T-helper 1 cell treated with Interleukin-12 subunit alpha and Interleukin-12 subunit beta and Interleukin-4 antibody, amounts not matched to agents 30 μg/mL and 1 μg/mL, for 36 hours (primary cell): ENCODE data around the gene TMC6.
"Not testable (repeated sequence)": the region's sequence is repeated elsewhere in the genome, so short reads cannot be mapped to it uniquely, and the experiment has no call there.

Source experiments
- H3K27ac Mint-ChIP-seq: one replicate; pipeline ENCODE4 v1.8.0; 2021; ENCODE audit warnings: mild to moderate bottlenecking, mixed read lengths
- H3K27me3 Mint-ChIP-seq: one replicate; pipeline ENCODE4 v1.8.0; 2021; ENCODE audit warnings: low read depth, mixed read lengths
- H3K36me3 Mint-ChIP-seq: one replicate; pipeline ENCODE4 v1.8.0; 2021; ENCODE audit warnings: low read depth, mixed read lengths
- H3K4me1 Mint-ChIP-seq: one replicate; pipeline ENCODE4 v1.8.0; 2021; ENCODE audit warnings: low read depth, mixed read lengths
- H3K4me3 Mint-ChIP-seq: one replicate; pipeline ENCODE4 v1.8.0; 2021; ENCODE audit warnings: mild to moderate bottlenecking, moderate library complexity, mixed read lengths
- H3K9me3 Mint-ChIP-seq: one replicate; pipeline ENCODE4 v1.8.0; 2021; ENCODE audit warnings: mixed read lengths

Gene TMC6

GRCh38 chr17:78104540-78104941, 24.0 kb downstream of the TMC6 start:
- H3K9me3 Mint-ChIP-seq, result no peaks in the 10 kb centered on the region
- H3K27ac Mint-ChIP-seq, result no peak overlapping the region
- H3K4me3 Mint-ChIP-seq, result no peak overlapping the region
- peaks cover 2% of the 10 kb centered on the region for H3K4me1 Mint-ChIP-seq
- no peaks in the 10 kb centered on the region for H3K27me3 Mint-ChIP-seq
- H3K36me3 Mint-ChIP-seq, result peaks cover 46% of the 10 kb centered on the region

- H3K36me3 Mint-ChIP-seq, result peaks cover 50% of the 10 kb centered on the region
- H3K4me3 Mint-ChIP-seq, result no peak overlapping the region
- no peak overlapping the region for H3K27ac Mint-ChIP-seq
- H3K9me3 Mint-ChIP-seq, result no peaks in the 10 kb centered on the region
- H3K27me3 Mint-ChIP-seq, result no peaks in the 10 kb centered on the region
- peaks cover 2% of the 10 kb centered on the region for H3K4me1 Mint-ChIP-seq
Observed at GRCh38 chr17:78103311-78103710, 25.2 kb downstream of the TMC6 start.

- H3K4me1 Mint-ChIP-seq, result no peaks in the 10 kb centered on the region
- H3K4me3 Mint-ChIP-seq, result no peak overlapping the region
- H3K27ac Mint-ChIP-seq, result no peak overlapping the region
- peaks cover 42% of the 10 kb centered on the region for H3K36me3 Mint-ChIP-seq
- H3K27me3 Mint-ChIP-seq, result no peaks in the 10 kb centered on the region
- no peaks in the 10 kb centered on the region for H3K9me3 Mint-ChIP-seq
Observed at GRCh38 chr17:78101542-78101941, 27.0 kb downstream of the TMC6 start.

- Mint-ChIP-seq H3K4me3 (no peak overlapping the region), H3K27me3 (no peaks in the 10 kb centered on the region), H3K27ac (no peak overlapping the region), H3K4me1 (no peaks in the 10 kb centered on the region), H3K9me3 (no peaks in the 10 kb centered on the region), H3K36me3 (peaks cover 42% of the 10 kb centered on the region)
Observed at GRCh38 chr17:78101112-78101511, 27.4 kb downstream of the TMC6 start.

GRCh38 chr17:78096093-78096492, 32.5 kb downstream of the TMC6 start:
- no peaks in the 10 kb centered on the region for H3K4me1 Mint-ChIP-seq
- H3K27ac Mint-ChIP-seq, result no peak overlapping the region
- no peak overlapping the region for H3K4me3 Mint-ChIP-seq
- no peaks in the 10 kb centered on the region for H3K27me3 Mint-ChIP-seq
- no peaks in the 10 kb centered on the region for H3K9me3 Mint-ChIP-seq
- peaks cover 47% of the 10 kb centered on the region for H3K36me3 Mint-ChIP-seq

GRCh38 chr17:78095035-78095434, 33.5 kb downstream of the TMC6 start:
- Mint-ChIP-seq H3K9me3 (no peaks in the 10 kb centered on the region), H3K4me1 (no peaks in the 10 kb centered on the region), H3K27ac (no peak overlapping the region), H3K4me3 (no peak overlapping the region), H3K27me3 (no peaks in the 10 kb centered on the region), H3K36me3 (peaks cover 46% of the 10 kb centered on the region)

- Mint-ChIP-seq H3K27ac (no peak overlapping the region), H3K27me3 (no peaks in the 10 kb centered on the region), H3K4me1 (peaks cover 6% of the 10 kb centered on the region), H3K36me3 (peaks cover 40% of the 10 kb centered on the region), H3K4me3 (no peak overlapping the region), H3K9me3 (no peaks in the 10 kb centered on the region)
Observed at GRCh38 chr17:78092794-78093324, 35.7 kb downstream of the TMC6 start.

GRCh38 chr17:78089576-78090281, 38.8 kb downstream of the TMC6 start:
- no peak overlapping the region for H3K27ac Mint-ChIP-seq
- H3K36me3 Mint-ChIP-seq, result peaks cover 50% of the 10 kb centered on the region
- no peaks in the 10 kb centered on the region for H3K9me3 Mint-ChIP-seq
- no peak overlapping the region for H3K4me3 Mint-ChIP-seq
- peaks cover 7% of the 10 kb centered on the region for H3K4me1 Mint-ChIP-seq
- no peaks in the 10 kb centered on the region for H3K27me3 Mint-ChIP-seq

GRCh38 chr17:78088529-78088928, 40.0 kb downstream of the TMC6 start:
- Mint-ChIP-seq H3K27me3 (no peaks in the 10 kb centered on the region), H3K9me3 (no peaks in the 10 kb centered on the region), H3K27ac (no peak overlapping the region)

GRCh38 chr17:78086740-78087139, 41.8 kb downstream of the TMC6 start:
- peaks cover 37% of the 10 kb centered on the region for H3K36me3 Mint-ChIP-seq
- H3K9me3 Mint-ChIP-seq, result no peaks in the 10 kb centered on the region
- peaks cover 16% of the 10 kb centered on the region for H3K4me1 Mint-ChIP-seq
- H3K27ac Mint-ChIP-seq, result no peak overlapping the region
- no peaks in the 10 kb centered on the region for H3K27me3 Mint-ChIP-seq
- H3K4me3 Mint-ChIP-seq, result no peak overlapping the region

More at GRCh38 chr17:78088529-78088928, 40.0 kb downstream of the TMC6 start:
- Mint-ChIP-seq H3K4me1 (peaks cover 7% of the 10 kb centered on the region), H3K4me3 (no peak overlapping the region), H3K36me3 (peaks cover 49% of the 10 kb centered on the region)

GRCh38 chr17:78082988-78083387, 45.6 kb downstream of the TMC6 start:
- H3K4me3 Mint-ChIP-seq, result no peak overlapping the region
- H3K36me3 Mint-ChIP-seq, result peaks cover 20% of the 10 kb centered on the region
- no peaks in the 10 kb centered on the region for H3K9me3 Mint-ChIP-seq
- no peak overlapping the region for H3K27ac Mint-ChIP-seq
- H3K27me3 Mint-ChIP-seq, result no peaks in the 10 kb centered on the region
- peaks cover 10% of the 10 kb centered on the region for H3K4me1 Mint-ChIP-seq

- not testable (repeated sequence) for H3K27ac Mint-ChIP-seq, H3K4me3 Mint-ChIP-seq, H3K9me3 Mint-ChIP-seq, H3K27me3 Mint-ChIP-seq
- Mint-ChIP-seq H3K36me3 (peaks cover 19% of the 10 kb centered on the region), H3K4me1 (peaks cover 10% of the 10 kb centered on the region)
Observed at GRCh38 chr17:78082355-78082872, 46.1 kb downstream of the TMC6 start.

GRCh38 chr17:78081551-78081950, 47.0 kb downstream of the TMC6 start:
- Mint-ChIP-seq H3K4me1 (peaks cover 10% of the 10 kb centered on the region), H3K27me3 (no peaks in the 10 kb centered on the region), H3K9me3 (no peaks in the 10 kb centered on the region), H3K4me3 (no peak overlapping the region), H3K27ac (no peak overlapping the region), H3K36me3 (peaks cover 17% of the 10 kb centered on the region)

- H3K27me3 Mint-ChIP-seq, result no peaks in the 10 kb centered on the region
Observed at GRCh38 chr17:78079253-78079652, 49.3 kb downstream of the TMC6 start.

GRCh38 chr17:78075545-78075944, 53.0 kb downstream of the TMC6 start:
- H3K27ac Mint-ChIP-seq, result no peak overlapping the region
- H3K27me3 Mint-ChIP-seq, result no peaks in the 10 kb centered on the region
- no peaks in the 10 kb centered on the region for H3K4me1 Mint-ChIP-seq
- H3K9me3 Mint-ChIP-seq, result no peaks in the 10 kb centered on the region
- no peak overlapping the region for H3K4me3 Mint-ChIP-seq
- peaks cover 38% of the 10 kb centered on the region for H3K36me3 Mint-ChIP-seq

More at GRCh38 chr17:78079253-78079652, 49.3 kb downstream of the TMC6 start:
- H3K4me3 Mint-ChIP-seq, result no peak overlapping the region
- H3K36me3 Mint-ChIP-seq, result peaks cover 22% of the 10 kb centered on the region
- no peaks in the 10 kb centered on the region for H3K9me3 Mint-ChIP-seq
- H3K4me1 Mint-ChIP-seq, result peaks cover 8% of the 10 kb centered on the region
- no peak overlapping the region for H3K27ac Mint-ChIP-seq
